K562 (cell line): ENCODE measurements around the gene SPSB1. TPM values are rescaled to one million over a fixed set of nuclear protein-coding genes. Genes with fewer than 3 reads are reported as not detected.

Experiments used
- ATAC-seq: fragments of 200-7000 bp; cut with Tn5 transposase; 3 replicates; pipeline ENCODE4 v1.9.1; 2020; ENCODE audit warnings: moderate library complexity
- BruUV-seq: library from RNA; stranded (reverse); fragments of 400-500 nt; replicated peaks from 2 replicates; lab custom pipeline; 2021; lab: Mats Ljungman, UMichigan
- CTCF ChIA-PET: fragments of 300-600 bp; formaldehyde crosslinking; extraction: SDS; loops from one replicate; lab custom pipeline; 2021; ENCODE audit warnings: low intra/inter-chr PET ratio; lab: Yijun Ruan, JAX
- POLR2A ChIA-PET: fragments of 300-600, 350-650 bp; sonication (Branson Sonifier 250); formaldehyde crosslinking; extraction: SDS; loops from one replicate; lab custom pipeline; 2021; ENCODE audit warnings: antibody characterized with exemption, inconsistent platforms; lab: Yijun Ruan, JAX
- DNase-seq, 4 experiments: peaks; one replicate each; pipeline versions ENCODE4 v3.0.0 to v3.0.0-alpha.2; 2011 to 2018; ENCODE audit warnings: low spot score in 3 of 4, mixed read lengths in 3 of 4; ENCODE audit errors: extremely low read depth in 1 of 4
- FAIRE-seq: peaks from 2 replicates; lab custom pipeline; 2011; peaks lifted over from hg19 to GRCh38; lab: Jason Lieb, UNC
- H2AFZ ChIP-seq: 2 replicates; pipeline ENCODE4 v1.6.0; 2011; ENCODE audit warnings: low read depth, low read length, control low read depth, inconsistent platforms
- H3K27ac ChIP-seq: fragments of 200-600 bp; 3 replicates; pipeline ENCODE4 v1.8.0; 2011; ENCODE audit warnings: low read depth, mild to moderate bottlenecking, control low read depth, inconsistent platforms, low read length, moderate library complexity, mixed read lengths; ENCODE audit errors: extremely low read depth
- H3K27me3 ChIP-seq, 2 experiments: fragments of 300-600 bp in 1 of 2; 2 replicates in 1 of 2; 3 replicates in 1 of 2; pipeline versions ENCODE4 v1.6.0 to v1.8.0; 2011; ENCODE audit warnings: inconsistent platforms in 2 of 2, low read length in 2 of 2, mild to moderate bottlenecking in 1 of 2, mixed read lengths in 1 of 2, moderate library complexity in 1 of 2; ENCODE audit not compliant: control insufficient read depth in 2 of 2, insufficient read depth in 2 of 2
- H3K36me3 ChIP-seq: fragments of 300-600 bp; 3 replicates; pipeline ENCODE4 v1.8.0; 2011; ENCODE audit warnings: mild to moderate bottlenecking, low read length, inconsistent platforms; ENCODE audit not compliant: control insufficient read depth, insufficient read depth
- H3K4me1 ChIP-seq, 2 experiments: fragments of 200-600 bp in 1 of 2; replicated peaks in 1 of 2; 2 replicates in 1 of 2; 3 replicates in 1 of 2; pipeline versions ENCODE4 v1.5.1 to v1.8.0; 2011; ENCODE audit warnings: inconsistent platforms in 2 of 2, low read length in 2 of 2, mild to moderate bottlenecking in 1 of 2, mixed read lengths in 1 of 2, moderate library complexity in 1 of 2; ENCODE audit not compliant: control insufficient read depth in 2 of 2, insufficient read depth in 2 of 2
- H3K4me2 ChIP-seq: 2 replicates; pipeline ENCODE4 v1.6.1; 2011; ENCODE audit warnings: low read length, control low read depth, inconsistent platforms, mixed read lengths; ENCODE audit not compliant: insufficient read depth
- H3K4me3 ChIP-seq: fragments of 200-600 bp; sonication (generic), shearing (Covaris generic); 2 replicates; pipeline ENCODE4 v1.5.1; 2016; ENCODE audit warnings: control low read depth, inconsistent platforms
- H3K79me2 ChIP-seq: fragments of 200-600 bp; 3 replicates; pipeline ENCODE4 v1.8.0; 2011; ENCODE audit warnings: low read length, inconsistent platforms; ENCODE audit not compliant: control insufficient read depth, insufficient read depth
- H3K9ac ChIP-seq, 2 experiments: 2 replicates each; pipeline versions ENCODE4 v1.6.0 to v1.6.1; 2011; ENCODE audit warnings: low read depth in 2 of 2, low read length in 2 of 2, control low read depth in 1 of 2, inconsistent platforms in 1 of 2, mild to moderate bottlenecking in 1 of 2, mixed read lengths in 1 of 2; ENCODE audit not compliant: insufficient read depth in 1 of 2
- H3K9me1 ChIP-seq: one replicate; pipeline ENCODE4 v1.6.0; 2011; ENCODE audit warnings: inconsistent platforms, mild to moderate bottlenecking, low read length, moderate library complexity; ENCODE audit not compliant: control insufficient read depth, insufficient read depth
- H3K9me3 ChIP-seq: replicated peaks from 2 replicates; pipeline ENCODE4 v1.5.1; 2011; ENCODE audit warnings: low read depth, low read length, inconsistent platforms; ENCODE audit not compliant: control insufficient read depth, insufficient read depth
- H4K20me1 ChIP-seq: replicated peaks from 2 replicates; pipeline ENCODE4 v1.6.1; 2011; ENCODE audit warnings: low read length, inconsistent platforms, mixed read lengths; ENCODE audit not compliant: control insufficient read depth, insufficient read depth
- ATF1 ChIP-seq, 2 experiments: fragments of 450-650 bp in 1 of 2; IDR thresholded peaks; 2 replicates each; pipeline ENCODE4 v1.6.1; 2016; ENCODE audit warnings: missing compliant biosample characterization in 1 of 2, missing genetic modification characterization in 1 of 2
- BCOR ChIP-seq: fragments of 450-650 bp; IDR thresholded peaks from 2 replicates; pipeline ENCODE4 v1.6.1; 2016
- HCFC1 ChIP-seq: IDR thresholded peaks from 2 replicates; pipeline ENCODE4 v1.6.1; 2012; ENCODE audit warnings: low read depth, low read length, improper control_type of control experiment
- KAT2B ChIP-seq: IDR thresholded peaks from one replicate; pipeline ENCODE4 v1.6.1; 2012; ENCODE audit warnings: low read depth, mild to moderate bottlenecking, control low read depth, inconsistent platforms, low read length, moderate library complexity
- MTA3 ChIP-seq: fragments of 450-650 bp; formaldehyde crosslinking; IDR thresholded peaks from 2 replicates; pipeline ENCODE4 v1.6.1; 2017; ENCODE audit warnings: mild to moderate bottlenecking, borderline replicate concordance
- SMARCA4 ChIP-seq: fragments of 450-650 bp; IDR thresholded peaks from 2 replicates; pipeline ENCODE4 v1.6.1; 2016
- XRCC4 ChIP-seq: IDR thresholded peaks from one replicate; pipeline ENCODE4 v1.6.1; 2011; ENCODE audit not compliant: insufficient read depth, insufficient read length; ENCODE audit errors: extremely low read depth
- ZKSCAN8 ChIP-seq: fragments of 200-800 bp; sonication (Bioruptor generic); IDR thresholded peaks from 2 replicates; pipeline ENCODE4 v1.6.1; 2016; ENCODE audit warnings: missing genetic modification characterization, missing compliant biosample characterization
- ZNF217 ChIP-seq: sonication (generic); formaldehyde crosslinking; IDR thresholded peaks from 2 replicates; pipeline ENCODE4 v1.8.0; 2022; ENCODE audit warnings: mild to moderate bottlenecking, missing genetic modification reagents
- ZNF354B ChIP-seq: fragments of 250-450 bp; sonication (Bioruptor Pico); IDR thresholded peaks from 2 replicates; pipeline ENCODE4 v1.4.0; 2020
- ZNF644 ChIP-seq: fragments of 200-800 bp; sonication (Bioruptor generic); IDR thresholded peaks from 2 replicates; pipeline ENCODE4 v1.6.1; 2016; ENCODE audit warnings: low read depth, missing genetic modification characterization, missing compliant biosample characterization
- ZNF696 ChIP-seq: fragments of 250-450 bp; sonication (Bioruptor Pico); conservative IDR thresholded peaks from 2 replicates; pipeline ENCODE4 v1.4.0; 2020; ENCODE audit warnings: mild to moderate bottlenecking, moderate library complexity
- WGBS: fragments of 100-300 bp; shearing (Covaris generic); methylation state at CpG from one replicate; pipeline ENCODE4 v1.1.6; 2016; ENCODE audit warnings: low coverage, mixed read lengths; ENCODE audit not compliant: insufficient coverage; ENCODE audit errors: missing lambda C conversion rate; 5-methylcytosine and 5-hydroxymethylcytosine counted together
- in situ Hi-C: fragments of 300-500 bp; cut with MboI; formaldehyde crosslinking; loops from 4 replicates; pipeline ENCODE4 v1.15.0; 2018; ENCODE audit warnings: inconsistent platforms, mixed read lengths
- intact Hi-C: fragments of 100-400 bp; cut with micrococcal nuclease; formaldehyde crosslinking; loops from 2 replicates; pipeline ENCODE4 v1.14.2; 2022
- polyA plus RNA-seq, 8 experiments: library from polyadenylated mRNA; depleted of rRNA in 4 of 8; stranded (reverse) in 5 of 8; unstranded in 3 of 8; fragments of >200 nt; fragmentation: Nextera tagmentation in 2 of 8; fragmentation: Illumina TruSeq in 1 of 8; extraction: Ambion mirVana in 2 of 8; extraction: Trizol in 1 of 8; gene quantifications; 2 replicates each; pipeline versions ENCODE4 v1.2.1 to v1.2.3, GENCODE V29; 2011 to 2014; ENCODE audit warnings: inconsistent platforms in 1 of 8, missing spikeins in 1 of 8
- total RNA-seq, 7 experiments: library from RNA; depleted of rRNA in 6 of 7; stranded (reverse); fragments of >200 nt in 6 of 7; fragmentation: Illumina TruSeq in 2 of 7; extraction: Trizol in 2 of 7; gene quantifications; 2 replicates each; pipeline versions ENCODE4 v1.2.1 to v1.2.3, GENCODE V29; 2011 to 2021; ENCODE audit warnings: low replicate concordance in 1 of 7

SPSB1 gene
- total and polyA plus RNA-seq, 9 of the 15 experiments (the other 6 are each of a cell fraction or from before 2014, with no cell fraction given): 0.06 to 0.35 (median 0.14) TPM; not detected in 6

GRCh38 chr1:9371951-9372350, 79.3 kb downstream of the SPSB1 start:
- H3K4me3 ChIP-seq: no peak overlapping the region
- 0% methylated on average over 5 of the region's 5 CpGs for WGBS
- H3K79me2 ChIP-seq: no peaks in the 10 kb centered on the region
- FAIRE-seq: no peak
- TF ChIP-seq ATF1 (CRISPR knock-in tag; IDR thresholded peaks at IDR 0.05): no peak
- no peak for TF ChIP-seq ATF1 (tag; IDR thresholded peaks at IDR 0.05)
- TF ChIP-seq ZKSCAN8 (CRISPR knock-in tag): no peak
- TF ChIP-seq ZNF217: no peak
- no peak for TF ChIP-seq ZNF354B (CRISPR knock-in tag)
- no peak for TF ChIP-seq XRCC4
- no peak for TF ChIP-seq SMARCA4
- TF ChIP-seq BCOR: no peak
- TF ChIP-seq KAT2B: no peak
- no peak for TF ChIP-seq ZNF696 (CRISPR knock-in tag)
- TF ChIP-seq MTA3: no peak
- no peak for TF ChIP-seq HCFC1
- no peak for TF ChIP-seq ZNF644 (tag)
- TF ChIP-seq, all 486 proteins: peak for 0
- H2AFZ ChIP-seq: no peak overlapping the region
- peaks cover 4% of the 10 kb centered on the region for H3K9me1 ChIP-seq
- intact Hi-C loops (no loop called here), in situ Hi-C loops (no loop called here)
- H3K9ac ChIP-seq: no peak overlapping the region
- H3K36me3 ChIP-seq: no peaks in the 10 kb centered on the region
- no peak overlapping the region for H3K4me2 ChIP-seq
- H3K27me3 ChIP-seq: peaks cover 76 to 87% of the 10 kb centered on the region in 2 experiments
- ATAC-seq (no peak), DNase-seq (no peak)
- no peak overlapping the region for H3K27ac ChIP-seq
- no TSS peak for BruUV-seq
- H3K4me1 ChIP-seq: no peaks in the 10 kb centered on the region
- CTCF ChIA-PET: no interaction called here
- H4K20me1 ChIP-seq: peaks cover 31% of the 10 kb centered on the region
- POLR2A ChIA-PET: interaction anchor here (0.9 to 1.6 kb wide), 6 partner anchors 9 to 95 kb away, joined by 3 to 9 read pairs (median 3); no protein-coding TSS in a partner anchor
- no peaks in the 10 kb centered on the region for H3K9me3 ChIP-seq
